ENCODE measurements around the gene MAML2.

MAML2 gene

DNA sequence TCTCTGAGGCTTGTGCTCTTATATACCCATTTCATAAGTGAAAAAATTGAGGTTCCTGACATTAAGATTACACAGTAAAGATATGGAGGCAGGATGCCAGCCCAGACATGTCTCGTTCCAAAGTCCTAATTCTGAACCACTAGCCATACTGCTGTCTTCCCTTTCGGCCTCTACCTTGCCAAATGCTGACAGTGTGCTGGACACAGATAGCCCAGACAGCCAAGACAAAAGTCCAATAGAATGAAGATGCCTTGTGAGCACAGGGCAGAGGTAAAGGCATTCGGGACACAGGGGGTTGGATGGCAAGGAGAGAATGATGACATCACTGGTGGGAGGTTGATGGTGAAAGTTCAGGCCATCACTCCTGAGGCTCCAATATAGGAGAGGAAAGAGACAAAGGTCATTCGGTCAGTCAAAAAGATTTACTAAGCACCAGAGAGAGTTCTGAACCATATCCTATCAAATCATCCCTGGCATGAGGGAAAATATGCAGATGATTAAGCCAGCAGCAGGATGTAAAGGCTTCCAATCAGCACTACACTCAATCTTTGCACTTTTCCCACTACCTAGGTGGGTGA, 245.1 kb downstream of the MAML2 start:
- no peak for DNase-seq

DNA sequence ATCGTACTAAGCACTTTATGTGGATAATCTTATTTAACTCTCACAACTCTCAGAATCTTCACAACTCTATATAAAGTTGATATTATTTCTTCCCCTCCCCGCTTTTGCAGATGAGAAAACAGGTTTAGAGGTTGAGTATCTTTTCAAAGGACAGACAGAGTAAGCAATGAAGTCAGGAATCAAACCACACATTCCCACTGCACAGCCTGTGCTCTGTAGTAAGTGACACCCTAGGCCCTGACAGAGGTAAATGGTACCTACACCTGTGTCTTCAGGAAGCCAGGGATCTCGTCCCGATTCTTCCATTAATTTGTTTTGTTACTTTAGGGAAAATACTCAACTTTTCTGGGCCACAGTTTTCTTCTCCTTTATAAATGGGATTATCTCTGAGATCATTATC, 246.6 kb downstream of the MAML2 start:
- no peak for DNase-seq

DNA sequence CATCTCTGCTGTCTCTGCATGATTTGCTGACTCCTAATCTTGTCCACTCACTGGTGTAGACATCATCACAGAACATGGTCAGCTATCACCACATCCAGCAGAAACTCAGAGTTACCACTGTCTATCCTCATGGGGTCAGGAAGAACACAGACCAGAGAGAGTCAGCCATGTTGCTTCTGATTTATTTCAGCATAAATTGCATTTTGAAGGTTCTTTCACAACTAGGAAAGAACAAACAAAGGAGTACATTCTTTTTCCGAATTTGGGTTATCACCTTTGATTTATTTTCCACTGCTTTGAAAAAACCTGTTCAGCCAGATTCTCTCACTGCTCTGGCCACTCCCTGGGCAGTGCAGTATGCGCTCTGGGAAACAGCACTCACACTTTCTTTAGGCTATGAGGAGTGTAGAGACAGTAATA, 247.1 kb downstream of the MAML2 start:
- DNase-seq: no peak

DNA sequence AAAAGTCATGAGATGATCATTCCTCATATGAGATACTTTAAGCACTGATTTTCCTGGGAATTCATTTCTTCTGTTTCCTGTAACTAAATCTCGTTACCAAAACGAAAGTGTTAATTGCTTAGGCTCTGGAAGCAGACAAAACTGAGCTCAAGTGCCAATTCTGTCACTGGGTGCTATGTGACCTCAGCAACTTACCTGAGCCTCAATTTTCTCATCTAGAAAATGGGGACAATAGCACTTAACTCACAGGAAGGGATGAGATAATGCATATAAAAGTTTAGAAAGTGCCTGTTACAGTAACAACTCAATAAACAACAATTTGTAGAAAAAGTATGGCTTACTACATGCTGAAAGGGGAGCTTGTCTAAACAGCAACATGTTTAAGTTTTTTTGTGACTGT, 248.8 kb downstream of the MAML2 start:
- no peak for DNase-seq

DNA sequence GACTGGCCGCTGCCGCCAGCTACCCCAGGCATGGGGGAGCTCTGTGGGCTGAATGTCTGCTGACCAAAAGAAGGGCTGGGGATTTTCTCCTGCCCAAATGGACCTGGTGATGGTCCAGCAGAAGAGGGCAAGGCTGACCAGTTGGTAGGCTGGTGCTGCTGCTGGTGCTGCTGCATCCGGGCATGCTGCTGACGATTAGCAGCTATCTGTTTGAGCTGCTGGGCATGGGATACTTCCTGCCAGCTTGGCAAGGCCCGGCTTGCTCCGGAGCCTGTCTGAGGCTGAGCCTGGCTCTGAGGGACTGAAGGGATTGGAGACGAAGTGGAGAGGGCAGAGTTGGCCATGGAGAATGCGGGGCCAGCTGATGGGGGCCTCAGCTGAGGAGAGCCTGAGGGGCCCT, 250.5 kb downstream of the MAML2 start:
- DNase-seq: no peak

DNA sequence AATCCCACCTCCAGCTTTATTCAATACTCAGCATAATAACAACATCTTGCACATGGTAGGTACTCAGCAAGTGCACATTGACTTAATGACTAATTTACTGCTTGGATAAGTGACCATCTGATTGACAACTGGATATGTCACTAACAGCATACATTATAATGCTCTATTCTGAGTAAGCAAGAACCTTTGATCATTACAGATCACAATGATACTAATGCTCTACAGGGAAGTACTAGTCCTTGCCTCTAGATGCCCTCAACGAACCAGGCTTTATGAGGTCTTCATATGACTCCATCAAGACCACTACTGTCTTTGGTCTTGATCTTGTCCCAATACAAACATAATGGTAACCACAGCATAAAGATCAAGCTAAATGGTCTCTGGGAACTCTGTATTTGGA, 251.5 kb downstream of the MAML2 start:
- no peak for DNase-seq

DNA sequence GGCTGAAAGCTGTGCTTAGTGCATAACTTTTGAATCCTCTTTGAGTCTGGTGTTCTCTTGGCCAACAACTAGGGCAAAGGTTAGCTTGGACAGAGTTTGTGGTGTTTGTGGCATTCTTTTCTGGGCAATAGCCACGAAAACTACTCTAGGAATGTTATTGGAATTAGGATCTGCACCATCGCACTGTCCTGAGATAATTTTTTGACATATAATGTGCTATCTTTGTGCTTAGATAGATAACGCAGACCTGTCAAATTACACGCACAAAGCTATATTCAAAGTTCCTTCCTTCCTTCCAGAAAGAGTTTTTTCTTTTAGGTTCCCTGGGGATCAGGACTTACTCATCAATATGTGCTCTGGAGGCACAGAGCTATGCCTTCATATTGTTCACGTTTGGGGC, 252.3 kb downstream of the MAML2 start:
- DNase-seq: no peak

DNA sequence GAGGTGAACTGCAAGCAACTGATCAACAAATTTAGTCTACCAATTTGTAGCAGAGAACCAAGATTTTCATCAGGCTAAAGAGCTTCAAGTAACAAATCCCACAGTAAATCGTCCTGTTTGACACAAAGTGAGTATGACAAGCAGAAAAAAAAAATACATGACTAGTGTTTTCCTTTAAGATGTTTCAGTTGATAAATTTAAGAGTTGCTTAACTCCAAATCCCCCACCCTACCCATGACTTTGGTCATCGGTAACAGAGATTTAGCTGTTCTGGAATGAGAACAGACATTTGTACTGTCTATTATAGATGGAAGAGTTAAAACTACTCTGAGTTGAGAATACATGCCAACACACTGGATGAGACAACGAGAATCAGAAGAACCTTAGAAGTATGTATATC, 254.1 kb downstream of the MAML2 start:
- DNase-seq: no peak

DNA sequence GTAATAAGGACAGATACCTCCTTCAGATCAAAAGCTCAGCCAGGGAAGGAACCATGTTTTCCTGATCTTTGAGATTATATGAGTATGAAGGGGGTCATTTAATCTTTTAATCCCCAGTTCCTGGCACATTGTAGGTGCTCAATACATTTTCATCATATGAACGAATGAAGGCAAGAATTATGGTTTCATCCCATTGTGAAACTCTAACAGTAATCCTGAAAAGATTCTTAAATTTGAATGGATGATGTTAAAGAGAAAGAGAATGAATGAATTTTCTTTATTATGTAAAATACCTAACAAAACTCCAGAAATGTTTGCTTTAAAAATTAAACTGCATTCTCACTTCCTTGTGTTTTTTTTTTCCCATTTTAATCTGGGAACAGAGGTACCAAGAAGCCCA, 256.9 kb downstream of the MAML2 start:
- DNase-seq: no peak

DNA sequence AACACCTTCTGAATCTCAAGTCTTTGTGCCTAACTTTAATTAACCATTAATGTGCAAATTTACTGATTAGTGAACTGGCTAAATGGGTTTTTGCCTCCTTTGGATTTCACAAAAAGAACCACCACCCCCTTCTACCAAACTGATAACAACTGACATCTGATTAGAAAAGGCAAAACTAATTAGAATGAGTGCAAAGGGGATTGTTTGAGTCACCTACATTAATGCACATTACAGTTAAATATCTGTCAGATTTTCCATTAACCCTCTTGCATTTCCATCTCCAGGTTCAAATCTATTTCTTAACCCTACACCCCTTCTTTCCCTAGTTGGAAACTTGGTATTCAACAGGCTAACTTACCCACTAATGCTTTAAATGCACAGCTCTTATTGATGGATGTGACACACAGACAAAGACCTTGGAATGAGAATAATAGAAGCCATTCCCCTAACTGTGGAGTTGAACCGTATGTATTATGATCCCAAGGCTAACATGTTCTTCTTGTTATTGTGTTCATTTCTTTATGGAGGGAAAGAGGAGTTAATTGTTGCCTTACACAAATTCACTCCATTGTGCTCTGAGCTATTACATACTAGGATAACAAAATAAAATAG, 257.6 kb downstream of the MAML2 start:
- no peak for DNase-seq

DNA sequence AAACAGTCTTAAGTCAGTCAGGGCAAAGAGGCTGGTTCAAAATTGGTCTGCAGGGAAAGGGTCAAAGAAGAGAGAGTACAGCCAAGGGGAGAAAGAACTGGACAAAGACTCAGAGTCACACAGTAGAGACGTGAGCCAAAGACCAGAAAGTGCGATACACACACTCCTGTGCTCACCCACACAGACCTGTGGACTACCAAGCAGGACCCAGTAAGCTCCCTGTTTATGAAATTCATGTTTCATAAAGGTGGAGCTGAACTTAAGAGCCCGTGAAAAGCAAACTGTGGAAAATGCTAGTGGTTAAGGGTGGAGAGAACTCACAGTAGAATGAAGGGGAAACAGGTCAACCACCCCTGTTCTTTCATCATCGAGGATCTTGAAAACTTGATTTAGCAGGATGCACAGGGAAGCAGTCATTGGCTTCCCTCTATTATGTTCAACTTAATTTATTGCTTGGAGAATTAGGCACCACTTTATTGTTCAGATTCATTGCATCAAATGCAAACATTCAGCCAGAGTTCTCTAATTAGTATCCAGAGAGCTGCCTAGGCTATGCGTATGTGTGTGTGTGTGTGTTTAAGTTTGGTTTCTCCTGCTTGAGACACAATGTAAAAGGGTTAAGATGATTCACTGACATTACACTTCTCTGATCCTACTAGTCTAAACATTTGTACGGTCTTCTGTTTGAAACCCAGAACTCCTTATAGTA, 258.2 kb downstream of the MAML2 start:
- no peak for DNase-seq

DNA sequence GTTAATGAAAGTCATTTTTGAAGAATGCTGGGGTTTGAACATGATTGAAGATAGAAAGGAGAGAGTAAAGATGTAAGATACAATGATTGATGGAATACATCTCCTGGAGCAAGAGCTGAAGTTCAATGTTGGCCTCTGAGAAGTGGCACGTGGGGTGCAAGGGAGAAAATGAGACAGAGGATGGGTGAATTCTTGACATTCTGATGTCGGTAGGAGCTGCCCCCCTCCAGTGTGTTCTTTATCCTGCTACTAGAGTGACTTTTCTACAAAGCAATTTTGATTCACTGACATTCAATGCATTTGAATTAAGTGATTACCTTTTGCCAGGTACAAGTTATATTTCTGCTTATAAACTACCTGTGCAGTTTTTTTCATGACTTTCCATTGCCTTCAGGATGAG, 260.1 kb downstream of the MAML2 start:
- DNase-seq: no peak

DNA sequence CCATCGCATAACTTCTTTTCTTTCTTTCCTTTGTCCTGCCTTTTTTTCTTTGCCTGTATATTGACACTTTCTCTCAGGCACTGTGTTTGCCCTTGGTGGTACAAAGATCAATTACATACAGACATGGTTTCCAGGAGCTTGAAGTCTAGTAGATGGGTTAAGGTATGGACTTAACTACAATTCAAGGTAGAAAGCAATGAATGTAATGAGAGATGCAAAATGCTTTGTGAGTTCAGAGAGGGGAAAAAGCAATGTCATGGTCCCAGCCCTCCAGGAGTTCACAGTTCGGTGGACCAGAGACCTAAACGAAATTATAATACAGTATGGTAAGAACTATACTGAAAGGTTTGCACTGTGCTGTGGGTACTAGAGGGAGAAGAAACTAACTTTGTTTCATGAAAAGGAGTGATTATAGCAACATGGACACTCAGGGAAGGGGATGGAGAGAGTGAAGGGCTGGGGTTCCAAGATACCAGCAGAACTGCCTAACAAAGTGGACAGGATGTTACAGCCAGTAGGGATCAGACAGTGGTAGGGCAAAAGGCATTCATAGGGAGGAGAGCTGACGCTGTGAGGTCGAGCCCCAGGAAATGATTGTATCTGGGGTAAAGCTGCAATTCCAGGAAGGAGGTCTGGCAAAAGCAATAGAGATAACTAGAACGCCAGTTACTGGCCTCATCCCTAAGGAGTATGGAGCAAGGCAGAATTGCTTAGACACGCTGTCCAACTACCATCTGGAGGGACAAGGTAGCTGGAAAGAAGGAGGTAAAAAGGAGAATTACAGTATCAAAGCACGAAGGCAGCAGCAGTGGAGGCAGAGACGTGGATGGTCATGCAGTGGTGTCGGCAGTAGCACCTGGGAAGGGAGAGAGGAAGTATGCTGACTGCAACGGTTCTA, 260.7 kb downstream of the MAML2 start:
- DNase-seq: no peak

DNA sequence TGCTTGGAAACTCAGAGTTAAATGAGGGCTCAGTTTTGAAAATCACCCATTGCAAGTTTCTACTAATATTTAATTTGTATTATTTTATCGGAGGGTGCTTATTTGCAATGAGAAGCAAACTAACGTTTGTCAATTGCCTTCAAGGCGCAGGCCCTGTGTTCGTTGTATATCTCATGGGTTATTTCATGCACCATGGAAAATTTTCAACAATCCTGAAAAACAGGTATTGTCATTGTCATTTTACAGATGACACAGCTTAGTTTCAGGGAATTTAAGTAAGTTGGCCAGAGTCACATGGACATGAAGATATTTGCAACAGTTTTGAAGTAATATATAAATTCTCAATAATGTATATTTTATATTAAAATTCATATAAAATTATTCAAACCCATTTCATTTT, 261.4 kb downstream of the MAML2 start:
- no peak for DNase-seq

DNA sequence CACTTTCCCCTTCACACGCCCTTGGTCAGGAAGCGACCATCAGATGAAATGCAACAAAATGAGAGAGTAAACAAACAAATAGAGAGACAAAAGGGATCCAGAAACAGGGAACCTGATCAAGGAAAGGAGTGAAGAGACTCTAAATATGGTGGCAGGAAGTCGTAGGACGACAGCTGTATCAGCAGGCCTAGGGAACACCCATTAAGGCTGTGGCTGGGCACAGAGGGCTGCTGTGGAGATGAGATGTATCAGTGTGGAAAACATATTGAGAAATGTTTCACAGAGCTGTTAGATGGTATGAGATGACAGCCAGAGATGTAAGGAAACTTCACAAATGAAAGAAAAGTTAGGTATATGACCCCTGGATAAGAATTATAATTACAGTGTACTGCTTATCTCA, 263.3 kb downstream of the MAML2 start:
- DNase-seq: peak in 1 of 4 experiments; percentile 28

DNA sequence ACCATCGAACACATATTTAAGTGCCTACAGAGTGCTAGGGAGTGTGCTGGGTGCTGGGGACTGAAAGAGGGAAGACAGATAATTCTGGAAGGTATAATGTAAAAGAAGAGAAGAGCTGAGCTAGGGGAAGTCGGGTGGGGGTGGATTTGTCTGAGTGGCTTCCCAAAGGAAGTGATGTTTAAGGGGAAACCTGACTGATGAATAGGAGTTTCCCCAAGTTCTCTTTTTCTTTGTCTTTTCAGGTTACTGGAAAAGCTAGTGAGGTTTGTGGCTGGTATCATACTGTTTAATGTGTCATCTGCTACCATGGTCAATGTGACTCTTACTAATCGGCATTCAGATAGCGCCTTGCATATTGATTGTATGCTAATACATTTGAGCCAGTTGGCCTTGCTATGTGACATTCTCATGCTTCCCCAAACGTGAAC, 267.4 kb downstream of the MAML2 start:
- peak; percentile 48 to 76 (median 54) for DNase-seq

DNA sequence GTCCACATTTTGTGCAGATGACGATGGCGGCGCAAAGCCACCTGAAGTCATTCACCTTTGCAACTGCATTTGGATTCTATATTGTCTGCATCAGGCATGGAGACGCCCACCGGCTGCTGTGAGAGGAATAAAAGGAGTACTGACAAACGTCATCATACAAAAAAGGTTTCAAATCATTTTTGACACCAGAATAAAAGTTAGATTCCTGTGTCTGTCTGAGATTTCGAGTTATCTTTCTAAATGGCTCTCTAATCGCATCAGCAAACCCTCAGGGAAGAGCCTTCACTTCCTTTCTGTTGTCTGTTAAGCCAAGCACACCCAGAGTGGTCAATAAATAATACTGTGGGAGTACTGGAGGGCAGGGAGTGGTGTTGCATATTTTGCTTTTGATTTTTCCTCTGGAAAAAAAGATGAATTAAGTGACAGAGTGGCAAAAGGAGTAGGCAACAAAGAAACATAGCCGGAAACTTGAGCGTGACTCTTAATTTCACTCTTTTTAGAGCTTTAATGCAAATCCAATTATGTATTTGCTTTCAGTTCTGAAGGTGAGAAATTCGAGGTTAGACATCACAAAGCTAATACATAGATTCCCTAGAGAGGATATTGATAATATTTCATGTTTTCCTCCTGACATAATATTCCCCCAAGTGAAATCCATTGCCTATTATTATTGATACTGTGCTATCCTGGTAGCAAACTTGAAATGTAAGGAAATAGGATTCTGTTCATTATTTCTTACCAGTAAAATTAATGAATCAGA, 268.3 kb downstream of the MAML2 start:
- no peak for DNase-seq

DNA sequence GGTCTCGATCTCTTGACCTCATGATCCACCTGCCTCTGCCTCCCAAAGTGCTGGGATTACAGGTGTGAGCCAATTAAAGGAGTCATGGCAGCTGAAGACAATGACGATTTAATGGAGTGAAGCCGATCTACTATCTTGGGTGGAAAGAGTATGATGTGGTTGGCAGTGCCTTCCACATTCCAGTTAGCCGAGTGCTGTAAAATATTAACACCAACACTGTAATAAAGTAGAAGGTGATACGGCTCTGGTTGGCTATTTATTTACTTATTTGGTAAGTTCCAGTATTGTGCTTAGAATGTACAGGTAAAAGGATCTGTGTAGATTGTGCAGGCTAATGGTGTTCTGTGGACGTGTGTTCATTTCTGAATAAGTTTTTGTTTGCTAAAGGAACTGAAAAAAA, 269.5 kb downstream of the MAML2 start:
- no peak for DNase-seq

DNA sequence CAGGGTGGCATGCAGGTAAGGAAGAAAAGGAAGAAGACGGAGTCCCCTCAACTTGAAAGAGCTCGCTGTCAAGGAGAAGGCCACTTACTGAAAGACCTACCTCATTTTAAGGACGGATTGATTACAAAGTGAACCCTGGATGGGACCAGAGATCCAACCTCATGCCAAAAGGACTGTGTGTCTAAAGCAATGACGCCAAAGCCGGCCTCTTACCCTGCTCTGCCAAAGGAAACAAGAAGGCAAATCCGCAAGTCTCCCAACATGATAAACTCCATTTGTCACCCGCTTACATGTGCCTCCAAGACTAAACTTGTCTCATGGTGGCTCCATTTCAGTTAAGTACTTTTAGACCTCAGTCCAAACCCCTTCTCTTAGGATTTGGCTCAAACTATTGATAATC, 270.4 kb downstream of the MAML2 start:
- DNase-seq: no peak

DNA sequence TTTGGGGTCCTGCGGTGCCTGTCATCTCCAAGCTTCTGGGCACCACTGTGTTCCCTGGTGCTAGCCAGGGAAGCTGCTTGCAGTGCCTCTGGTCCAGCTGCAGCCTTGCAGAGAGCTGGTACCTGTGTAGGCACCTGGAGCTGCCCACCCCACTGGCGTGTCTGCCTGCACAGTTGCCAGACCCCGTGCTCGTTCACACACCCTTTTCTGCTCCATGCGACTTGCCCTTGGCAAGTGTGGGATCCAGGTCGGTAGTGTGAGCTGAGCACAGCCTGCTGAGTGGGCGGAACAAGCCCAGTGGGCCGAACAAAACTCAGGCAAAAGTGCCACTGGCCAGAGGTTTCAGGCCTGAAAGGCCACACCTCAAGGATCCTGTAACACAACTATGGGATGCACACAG, 272.5 kb downstream of the MAML2 start:
- DNase-seq: no peak

DNA sequence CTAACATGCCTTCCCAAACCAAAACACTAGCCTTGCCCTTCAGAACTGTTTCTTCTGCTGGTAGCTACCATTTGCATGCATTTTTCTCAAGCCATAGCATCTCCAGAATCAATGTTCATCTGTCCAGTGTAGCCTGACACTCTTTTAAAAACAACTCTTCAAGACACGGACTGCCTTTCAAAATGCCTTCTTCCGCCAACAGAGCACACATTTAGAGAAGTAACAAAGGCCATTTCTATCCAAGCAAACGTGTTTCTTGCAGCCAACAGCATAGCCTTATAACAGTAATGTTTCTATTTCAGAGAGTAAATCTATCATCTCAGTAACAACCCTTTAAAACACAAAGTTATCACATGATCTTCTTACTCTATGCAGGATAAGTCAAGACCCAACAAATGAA, 275.8 kb downstream of the MAML2 start:
- no peak for DNase-seq

DNA sequence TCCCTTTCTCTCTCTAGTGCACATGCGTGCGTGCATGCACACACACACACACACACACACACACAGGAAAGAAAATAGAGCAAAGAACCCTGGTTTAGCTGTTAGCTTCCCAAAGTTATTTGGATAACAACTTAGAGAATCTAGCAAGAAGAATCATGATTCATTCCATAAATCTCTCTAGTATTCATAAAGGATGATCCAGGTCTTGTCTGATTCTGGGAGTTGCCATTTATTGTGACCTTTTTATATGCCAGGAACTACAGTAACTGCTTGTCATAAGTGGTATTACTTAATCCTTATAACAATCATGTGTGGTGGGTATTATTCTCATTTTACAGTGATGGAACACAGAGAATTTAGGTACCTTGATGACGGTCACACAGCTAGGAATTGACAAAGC, 277.6 kb downstream of the MAML2 start:
- no peak for DNase-seq

DNA sequence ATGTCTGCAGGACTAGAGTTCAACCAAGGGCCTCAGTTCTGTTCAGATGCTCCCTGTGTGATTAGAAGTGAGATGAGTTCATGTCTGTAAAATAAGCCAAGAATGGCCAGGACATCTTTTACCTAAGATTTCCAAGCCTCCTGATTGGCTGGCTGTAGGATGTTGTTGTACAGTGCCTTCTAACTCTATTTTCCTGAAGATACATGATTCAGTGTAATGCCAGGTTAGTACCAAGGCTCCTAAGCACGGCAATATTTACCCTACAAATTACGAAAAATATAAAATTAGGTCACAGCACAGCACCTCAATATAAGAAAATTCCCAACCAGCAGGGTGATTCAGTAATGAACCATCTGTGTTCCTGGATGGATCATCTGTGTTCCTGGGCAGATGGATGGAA, 279.1 kb downstream of the MAML2 start:
- DNase-seq: no peak

Data from suppressor macrophage (primary cell).